Adrenal gland (tissue), 12 donors: ENCODE measurements around the gene TSR2. TPM values are rescaled to one million over a fixed set of nuclear protein-coding genes. Genes with fewer than 3 reads are reported as not detected.

ENCODE experiments used
- DNase-seq, 7 donors: peaks; one replicate each; pipeline ENCODE4 v3.0.0-alpha.2; 2019 to 2020
- H3K27ac ChIP-seq, 5 donors: fragments of 200-600 bp; sonication (generic) in 4 of 5; 1 replicate in 3 of 5; 2 replicates in 2 of 5; pipeline versions ENCODE4 v1.5.1 to v1.8.0; 2016 to 2020; ENCODE audit warnings: mild to moderate bottlenecking in 1 of 5
- H3K27me3 ChIP-seq: fragments of 200-600 bp; 2 replicates; pipeline ENCODE4 v1.8.0; 2021
- H3K36me3 ChIP-seq, 2 donors: fragments of 200-600 bp; replicated peaks in 1 of 2; 1 replicate in 1 of 2; 2 replicates in 1 of 2; pipeline versions ENCODE4 v1.5.1 to v1.8.0; 2018 to 2022
- H3K4me1 ChIP-seq, 2 donors: fragments of 200-600 bp; replicated peaks in 1 of 2; 1 replicate in 1 of 2; 2 replicates in 1 of 2; pipeline versions ENCODE4 v1.5.1 to v1.8.0; 2018 to 2021
- H3K4me3 ChIP-seq, 4 donors: fragments of 200-600 bp; sonication (generic) in 3 of 4; one replicate each; pipeline ENCODE4 v1.5.1; 2016 to 2018
- H3K9me3 ChIP-seq, 3 donors: fragments of 200-600 bp; sonication (generic) in 1 of 3; replicated peaks in 1 of 3; 1 replicate in 2 of 3; 2 replicates in 1 of 3; pipeline versions ENCODE4 v1.5.1 to v1.8.0; 2016 to 2021
- CTCF ChIP-seq, 6 experiments: fragments of 450-650 bp in 4 of 6; fragments of 200-600 bp in 2 of 6; sonication (generic) in 1 of 6; IDR thresholded peaks; 1 replicate in 5 of 6; 2 replicates in 1 of 6; pipeline versions ENCODE4 v1.5.1 to v1.8.0; 2016 to 2021; ENCODE audit warnings: antibody characterized with exemption in 6 of 6, mild to moderate bottlenecking in 2 of 6, moderate library complexity in 1 of 6
- POLR2A ChIP-seq, 2 donors: fragments of 450-650 bp; IDR thresholded peaks; one replicate each; pipeline ENCODE4 v1.6.1; 2017; ENCODE audit warnings: antibody characterized with exemption in 2 of 2, mild to moderate bottlenecking in 2 of 2, moderate library complexity in 1 of 2
- WGBS, 4 donors: extraction: QIAGEN DNeasy Blood & Tissue Kit in 2 of 4; methylation state at CpG; one replicate each; pipeline versions ENCODE4 v1.1.5 to v1.1.7; 2013 to 2017; 5-methylcytosine and 5-hydroxymethylcytosine counted together
- intact Hi-C, 2 donors: fragments of 100-400 bp; cut with DNase I; formaldehyde crosslinking; loops; one replicate each; pipeline versions ENCODE4 v1.14.1 to v1.15.0; 2022 to 2023
- polyA plus RNA-seq, 3 donors: library from polyadenylated mRNA; stranded (reverse); fragments of 200-250 nt in 2 of 3; fragments of 350-450 nt in 1 of 3; fragmentation: Illumina TruSeq in 1 of 3; extraction: RNeasy Lipid Tissue Mini Kit (QIAGEN cat#74804) in 1 of 3; gene quantifications; one replicate each; pipeline ENCODE4 v1.2.3, GENCODE V29; 2013 to 2014
- total RNA-seq, 9 donors: library from RNA; depleted of rRNA in 4 of 9; stranded (reverse); fragments of >200 nt in 4 of 9; fragments of 120-200 nt in 1 of 9; fragmentation: NEBNext Ultra II Directional in 1 of 9; extraction: Animal tissue kit (Norgen Biotek cat#: 25700) in 1 of 9; gene quantifications; one replicate each; pipeline versions ENCODE4 v1.1.0 to v1.2.4, GENCODE V29; 2013 to 2023
- donor health status: healthy with polysubstance abuse.
- donor health status: Bipolar disorder and iron deficiency.
- donor health status: DM: yes; HTN: yes; CAD: no.
- donor health status: DM: no; HTN: no; CAD: no.
- donor health status: DM: no; HTN: no; CAD: no.
- donor health status: DM: yes; HTN: yes; CAD: no.

Gene TSR2
- total and polyA plus RNA-seq, 12 donors = 22.7 to 72.9 (median 50.2) TPM

- no peak overlapping the region for H3K27ac ChIP-seq
- no peaks in the 10 kb centered on the region for H3K36me3 ChIP-seq
- H3K4me1 ChIP-seq = no peaks in the 10 kb centered on the region
- DNase-seq = peak in 1 of 7 donors; percentile 23
- 65 to 79% (median 77%) methylated on average over 3 to 10 of the region's 10 CpGs for WGBS, 4 donors
- no peak for TF ChIP-seq POLR2A (IDR thresholded peaks at IDR 0.05)
- TF ChIP-seq CTCF (IDR thresholded peaks at IDR 0.05) = no peak
- H3K4me3 ChIP-seq = no peak overlapping the region
- intact Hi-C loops = no loop called here
- H3K27me3 ChIP-seq = no peaks in the 10 kb centered on the region
- no peaks in the 10 kb centered on the region for H3K9me3 ChIP-seq
These were observed 34.0 kb downstream of the TSR2 start for GRCh38 chrX:54473993-54474859.

GRCh38 chrX:54479136-54480111 is 39.2 kb downstream of the TSR2 start:
- peak overlapping the region in 1 of 5 donors; percentile 4 for H3K27ac ChIP-seq
- intact Hi-C loops = no loop called here
- H3K27me3 ChIP-seq = no peaks in the 10 kb centered on the region
- no peak overlapping the region for H3K4me3 ChIP-seq
- DNase-seq = no peak
- H3K9me3 ChIP-seq = no peaks in the 10 kb centered on the region
- H3K36me3 ChIP-seq = no peaks in the 10 kb centered on the region
- 38 to 57% (median 49%) methylated on average over 6 to 9 of the region's 9 CpGs for WGBS, 4 donors
- H3K4me1 ChIP-seq = no peaks in the 10 kb centered on the region
- TF ChIP-seq POLR2A (IDR thresholded peaks at IDR 0.05) (no peak), CTCF (IDR thresholded peaks at IDR 0.05) (no peak)

- TF ChIP-seq POLR2A (IDR thresholded peaks at IDR 0.05) (no peak), CTCF (IDR thresholded peaks at IDR 0.05) (no peak)
- Histone ChIP-seq H3K9me3 (no peaks in the 10 kb centered on the region), H3K36me3 (no peaks in the 10 kb centered on the region), H3K27me3 (no peaks in the 10 kb centered on the region), H3K4me1 (no peaks in the 10 kb centered on the region), H3K27ac (peak overlapping the region in 2 of 5 donors; percentile 44 to 55), H3K4me3 (no peak overlapping the region)
- DNase-seq = peak in 2 of 7 donors; percentile 13 to 21
- intact Hi-C loops = no loop called here
- 24 to 61% (median 43%) methylated on average over 13 to 21 of the region's 21 CpGs for WGBS, 4 donors
These were observed 42.8 kb downstream of the TSR2 start for GRCh38 chrX:54482839-54483593.
